GM12873 (cell line): ENCODE measurements around the gene SMOC2.

Source experiments
- CTCF ChIP-seq: IDR thresholded peaks from 2 replicates; pipeline ENCODE4 v1.5.1; 2012; ENCODE audit warnings: low read depth, mild to moderate bottlenecking, moderate library complexity, low read length, control low read depth; ENCODE audit not compliant: insufficient read depth; ENCODE audit errors: missing control alignments

SMOC2 gene

GRCh38 chr6:168684471-168684870 is 243.5 kb downstream of the SMOC2 start:
- no peak for TF ChIP-seq CTCF

GRCh38 chr6:168684906-168685305 is 243.9 kb downstream of the SMOC2 start:
- no peak for TF ChIP-seq CTCF

DNA sequence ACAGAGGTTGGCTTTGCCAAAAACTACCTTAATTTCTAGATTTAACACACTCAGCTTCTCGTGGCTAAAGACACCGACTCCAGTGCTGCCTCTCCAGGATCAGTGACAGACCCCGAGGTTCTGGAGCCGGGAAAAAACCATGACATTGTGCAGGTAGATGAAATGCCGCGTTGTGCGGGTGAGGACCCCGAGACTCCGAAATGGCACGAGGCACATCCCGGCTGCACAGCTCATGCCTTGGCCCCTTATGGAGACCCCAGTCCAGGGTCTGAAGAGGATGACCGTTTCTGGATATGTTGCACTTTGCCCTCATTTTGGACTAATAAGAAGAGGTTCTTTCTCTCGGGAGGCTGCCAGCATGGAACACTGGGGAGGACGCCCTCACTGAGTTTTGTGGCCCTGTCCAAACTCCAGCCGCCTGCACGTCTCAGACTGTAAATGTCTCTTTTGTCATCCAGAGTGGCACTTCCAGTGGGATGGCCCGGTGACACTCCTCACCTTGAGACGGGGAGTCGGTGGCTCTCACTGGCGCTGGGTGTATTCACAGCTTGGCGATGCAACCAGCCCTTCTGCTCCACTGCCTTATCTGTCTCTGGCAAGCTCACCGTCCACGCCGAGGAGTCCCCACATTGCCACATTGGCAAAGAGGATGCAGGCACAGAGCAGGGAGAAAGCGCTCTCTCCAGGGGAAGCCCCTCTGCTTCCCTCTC is 245.2 kb downstream of the SMOC2 start:
- no peak for TF ChIP-seq CTCF

- no peak for TF ChIP-seq CTCF
Measured at GRCh38 chr6:168686831-168687730, 246.1 kb downstream of the SMOC2 start.

DNA sequence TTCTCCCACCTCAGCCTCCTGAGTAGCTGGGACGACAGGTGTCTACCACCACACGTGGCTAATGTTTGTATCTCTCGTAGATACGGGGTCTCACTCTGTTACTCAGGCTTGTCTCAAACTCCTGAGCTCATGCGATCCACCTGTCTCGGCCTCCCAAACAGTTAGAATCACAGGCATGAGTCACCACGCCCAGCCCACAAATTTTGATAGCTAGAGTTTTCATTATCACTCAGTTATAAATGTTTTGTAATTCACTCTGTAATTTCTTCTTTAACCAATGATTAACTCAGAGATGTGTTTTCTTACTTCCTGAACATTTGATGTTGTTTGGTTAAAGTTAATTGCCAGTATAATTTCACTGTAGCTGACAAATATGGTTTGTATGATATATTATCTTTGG is 249.3 kb downstream of the SMOC2 start:
- no peak for TF ChIP-seq CTCF

DNA sequence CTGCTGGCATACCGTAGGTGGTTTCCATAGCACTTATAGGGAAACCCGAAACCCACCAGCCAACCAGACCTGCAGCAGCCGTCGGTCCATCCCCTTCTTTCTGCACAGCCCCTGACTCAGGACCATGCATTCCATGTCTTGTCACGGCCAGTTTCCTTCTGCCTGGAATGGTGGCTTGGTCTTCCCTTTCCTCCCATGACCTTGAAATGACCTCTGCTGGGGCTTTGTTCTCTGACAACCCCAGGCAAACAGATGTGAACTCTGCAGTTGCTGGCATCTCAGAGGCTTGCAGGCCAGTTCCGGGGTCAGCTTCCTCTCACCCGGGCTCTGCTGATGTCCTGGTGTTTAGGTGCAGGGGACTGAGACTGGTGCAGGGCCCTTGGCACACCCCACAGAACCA is 250.8 kb downstream of the SMOC2 start:
- TF ChIP-seq CTCF, result no peak

- no peak for TF ChIP-seq CTCF
Measured at GRCh38 chr6:168692193-168692914, 251.4 kb downstream of the SMOC2 start.
